ENCODE data around the gene SRP19. TPM values are rescaled to one million over a fixed set of nuclear protein-coding genes. Genes with fewer than 3 reads are reported as not detected.
"Not testable (repeated sequence)": the region's sequence is repeated elsewhere in the genome, so short reads cannot be mapped to it uniquely, and the experiment has no call there.

Gene SRP19
- 90.4 and 208 TPM in 2 replicates for total RNA-seq (2014; rRNA removed; shearing (Covaris generic); ENCODE audit: low replicate concordance)

DNA sequence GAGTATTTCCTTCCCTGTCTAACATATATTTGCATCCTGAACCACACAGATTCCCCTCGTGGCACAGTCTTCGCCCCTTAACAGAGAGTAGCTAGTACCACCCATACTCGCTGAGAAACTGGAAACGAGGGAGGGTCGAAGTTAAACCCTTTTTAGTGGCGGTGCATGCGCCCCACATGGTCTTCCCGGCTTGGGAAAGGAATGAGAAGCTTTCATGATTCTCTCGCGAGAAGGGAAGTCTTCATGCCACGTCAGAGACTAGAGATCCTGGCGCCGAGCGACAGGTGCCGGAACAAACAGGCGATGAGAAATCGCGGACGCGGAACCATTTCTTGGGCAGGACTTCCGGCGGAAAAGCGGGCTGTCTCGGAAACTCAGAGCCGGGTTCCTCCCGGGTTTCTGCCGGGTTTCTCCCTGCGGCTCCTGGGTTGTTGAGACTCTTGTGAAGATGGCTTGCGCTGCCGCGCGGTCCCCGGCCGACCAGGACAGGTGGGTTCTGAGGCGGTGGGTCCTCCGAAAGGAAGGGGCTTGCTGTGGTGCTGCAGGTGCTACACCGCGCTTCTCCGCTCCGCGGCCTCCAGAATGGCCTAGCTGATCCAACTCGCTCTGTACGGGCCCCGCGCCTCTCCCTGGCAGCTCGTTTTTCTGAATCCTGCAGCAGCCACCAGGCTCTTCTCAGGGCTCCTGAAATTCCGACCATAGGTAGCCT is at the start of gene SRP19:
Gene SRP19, plus strand, starts transcription at position 359 of the 709 bp plus-strand sequence. Its CDS starts 90 bp downstream, at position 449.
- H3K4me3 ChIP-seq = peak within 1 kb of the TSS; percentile 88
- H3K27me3 ChIP-seq = peaks cover 3% of the 10 kb centered on the region; the same call in 1 of the 2 replicates
- H3K36me3 ChIP-seq = peaks cover 36% of the 10 kb centered on the region
- H3K9me3 ChIP-seq = no peaks in the 10 kb centered on the region
- DNase-seq = peak; percentile 98

DNA sequence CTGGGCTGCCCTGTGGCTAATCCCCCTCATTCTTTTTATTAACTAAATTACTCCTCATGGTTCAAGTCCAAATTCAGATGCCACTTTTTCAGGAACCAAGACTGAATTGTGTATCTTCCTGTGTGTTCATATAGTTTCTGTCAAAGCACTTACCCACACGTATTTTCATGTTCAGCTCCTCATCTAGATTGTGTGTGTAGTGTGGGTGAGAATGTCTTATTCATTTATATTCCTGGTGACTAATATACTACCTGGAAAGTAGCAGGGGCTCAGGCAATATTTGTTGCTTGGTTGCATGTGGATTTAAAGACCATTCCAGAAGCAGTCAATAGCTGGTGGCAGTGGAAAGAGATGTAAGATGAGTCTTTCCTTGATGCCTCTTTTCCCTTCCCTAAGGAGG is 48.5 kb upstream of the SRP19 start:
- H3K36me3 ChIP-seq = peaks cover 31% of the 10 kb centered on the region
- no peaks in the 10 kb centered on the region for H3K9me3 ChIP-seq
- no peaks in the 10 kb centered on the region for H3K27me3 ChIP-seq
- no peak overlapping the region for H3K4me3 ChIP-seq
- DNase-seq = no peak

DNA sequence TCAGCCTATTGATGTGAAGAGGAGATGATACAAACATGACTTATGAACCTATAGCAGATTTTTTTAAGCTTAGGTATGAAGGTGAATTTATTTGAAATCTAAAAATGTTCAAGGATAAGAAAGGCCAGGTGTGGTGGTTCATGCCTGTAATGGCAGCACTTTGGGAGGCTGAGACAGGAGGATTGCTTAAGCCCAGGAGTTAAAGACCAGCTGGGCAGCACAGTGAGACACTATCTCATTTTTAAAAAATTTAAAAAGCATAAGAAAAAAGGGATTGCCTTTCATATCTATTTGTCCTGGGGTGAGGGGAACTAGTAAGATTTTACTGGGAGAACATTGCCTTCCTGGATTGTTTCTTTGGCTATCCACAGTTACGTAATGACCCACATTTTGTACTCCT is 40.8 kb upstream of the SRP19 start:
- H3K27me3 ChIP-seq = no peaks in the 10 kb centered on the region
- H3K4me3 ChIP-seq = no peak overlapping the region
- H3K36me3 ChIP-seq = peaks cover 52% of the 10 kb centered on the region
- no peaks in the 10 kb centered on the region for H3K9me3 ChIP-seq
- no peak for DNase-seq

DNA sequence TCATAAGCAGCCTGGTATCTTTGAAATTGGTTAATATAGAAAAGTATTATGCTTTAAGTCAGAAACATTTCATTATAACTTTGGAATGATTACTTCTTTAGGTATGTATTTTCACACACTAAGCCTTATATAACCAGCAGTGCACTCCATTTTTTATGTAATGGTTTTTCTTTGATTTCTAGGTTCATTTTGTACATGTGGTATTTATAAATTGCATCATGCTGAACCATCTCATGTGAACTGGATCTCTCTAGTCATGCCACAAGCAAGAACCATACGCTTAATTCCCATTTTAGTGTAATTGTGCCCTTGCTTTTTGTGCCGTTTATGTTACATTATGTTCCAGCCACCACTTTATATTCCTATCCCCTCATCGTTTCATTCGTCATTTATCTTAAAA is 38.6 kb upstream of the SRP19 start:
- H3K9me3 ChIP-seq = no peaks in the 10 kb centered on the region

DNA sequence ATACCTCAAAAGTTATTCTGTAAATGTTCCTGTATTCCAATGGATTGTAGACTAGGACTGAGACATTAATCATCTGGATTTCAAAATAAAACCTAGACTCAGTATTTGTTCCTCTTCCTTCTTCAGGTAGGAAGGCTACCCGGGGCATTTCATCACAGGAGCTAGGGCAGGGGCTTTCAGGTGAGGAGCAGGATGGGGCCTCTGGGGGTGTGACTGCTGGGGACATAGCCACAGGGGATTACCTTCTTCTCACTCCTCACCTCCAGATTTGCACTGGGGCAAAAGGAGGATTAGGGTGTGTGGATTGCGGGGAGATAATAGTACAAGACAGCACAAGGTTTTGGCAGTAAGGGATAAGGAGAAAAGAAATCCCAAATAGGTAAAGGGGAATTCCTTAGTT is 37.9 kb upstream of the SRP19 start:
- peaks cover 56% of the 10 kb centered on the region for H3K36me3 ChIP-seq
- H3K27me3 ChIP-seq = no peaks in the 10 kb centered on the region; the same call in 1 of the 2 replicates
- no peaks in the 10 kb centered on the region for H3K9me3 ChIP-seq
- DNase-seq = no peak
- no peak overlapping the region for H3K4me3 ChIP-seq

More for the DNA sequence above, 38.6 kb upstream of the SRP19 start:
- no peak for DNase-seq
- Histone ChIP-seq H3K36me3 (peaks cover 52% of the 10 kb centered on the region), H3K4me3 (no peak overlapping the region), H3K27me3 (no peaks in the 10 kb centered on the region; the same call in 1 of the 2 replicates)

DNA sequence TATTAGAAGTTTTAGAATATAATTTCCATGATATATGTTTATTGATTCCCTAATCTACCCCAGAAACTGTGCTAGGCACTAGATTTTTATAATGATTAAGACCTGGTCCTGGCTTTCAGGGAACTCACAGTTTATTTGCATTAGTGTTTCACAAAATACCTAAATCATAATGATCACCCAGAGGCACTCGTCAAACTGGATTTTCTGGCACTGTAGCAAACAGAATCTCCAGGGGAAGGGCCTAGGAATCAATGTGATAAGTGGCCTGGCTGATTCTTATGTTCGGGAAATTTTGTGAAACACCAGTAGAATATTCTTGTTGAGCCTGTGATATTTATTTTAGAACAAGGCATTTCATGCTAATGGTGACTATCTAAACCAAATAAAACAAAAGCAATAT is 37.4 kb upstream of the SRP19 start:
- DNase-seq = no peak
- Histone ChIP-seq H3K27me3 (no peaks in the 10 kb centered on the region; the same call in 1 of the 2 replicates), H3K36me3 (peaks cover 58% of the 10 kb centered on the region)

DNA sequence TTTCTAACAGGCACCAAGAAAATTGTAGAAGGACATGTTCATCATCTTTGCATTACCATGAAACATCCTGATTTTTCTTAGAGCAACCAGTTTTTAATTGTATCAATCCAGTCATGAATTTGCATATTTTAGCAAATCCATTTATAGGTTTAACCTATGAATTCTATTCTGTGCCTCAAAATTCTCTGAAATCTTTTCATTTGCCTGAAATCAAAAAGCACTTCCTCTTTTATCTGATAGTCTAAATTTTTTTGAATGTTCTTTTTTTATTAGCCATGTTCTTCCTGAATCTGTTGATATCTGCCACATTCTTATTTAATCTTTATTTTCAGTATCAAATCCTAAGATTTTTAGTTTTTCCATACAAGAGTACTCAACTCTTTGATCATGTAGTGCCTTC is 36.9 kb upstream of the SRP19 start:
- no peak for DNase-seq
- Histone ChIP-seq H3K4me3 (no peak overlapping the region), H3K36me3 (peaks cover 60% of the 10 kb centered on the region), H3K27me3 (no peaks in the 10 kb centered on the region; the same call in 1 of the 2 replicates), H3K9me3 (no peaks in the 10 kb centered on the region)

More for the DNA sequence above, 37.4 kb upstream of the SRP19 start:
- Histone ChIP-seq H3K4me3 (no peak overlapping the region), H3K9me3 (no peaks in the 10 kb centered on the region)

DNA sequence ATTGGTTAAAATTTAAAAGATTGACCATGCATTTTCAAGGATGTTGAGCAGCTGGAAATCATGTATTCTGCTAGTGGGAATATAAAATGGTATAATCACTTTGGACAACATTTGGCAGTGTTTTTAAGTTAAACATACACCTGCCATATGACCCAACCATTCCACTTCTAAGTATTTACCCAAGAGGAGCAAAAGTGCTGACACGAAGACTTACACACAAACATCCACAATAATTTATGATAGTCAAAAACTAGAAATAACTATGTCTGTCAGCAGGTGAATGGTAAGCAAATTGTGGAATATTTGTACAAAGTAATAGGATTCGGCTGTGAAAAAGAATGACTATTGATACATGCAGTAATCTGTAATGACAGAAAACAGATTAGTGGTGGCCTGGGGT is 30.7 kb upstream of the SRP19 start:
- H3K4me3 ChIP-seq = no peak overlapping the region
- H3K36me3 ChIP-seq = peaks cover 40% of the 10 kb centered on the region
- H3K9me3 ChIP-seq = no peaks in the 10 kb centered on the region
- DNase-seq = no peak
- no peaks in the 10 kb centered on the region; the same call in 1 of the 2 replicates for H3K27me3 ChIP-seq

DNA sequence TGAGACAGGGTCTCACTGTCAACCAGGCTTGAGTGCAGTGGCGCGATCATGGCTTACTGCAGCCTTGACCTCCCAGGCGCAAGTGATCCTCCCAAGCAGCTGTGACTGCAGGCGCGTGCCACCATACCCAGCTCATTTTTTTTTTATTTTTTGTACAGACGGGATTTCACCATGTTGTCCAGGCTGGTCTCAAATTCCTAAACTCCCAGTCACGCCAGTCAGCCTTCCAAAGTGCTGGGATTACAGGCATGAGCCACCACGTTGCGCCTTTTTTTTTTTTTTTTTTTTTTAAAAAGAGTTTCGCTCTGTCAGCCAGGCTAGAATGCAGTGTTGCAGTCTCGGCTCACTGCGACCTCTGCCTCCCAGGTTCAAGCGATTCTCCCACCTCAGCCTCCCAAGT is 27.1 kb upstream of the SRP19 start:
- H3K27me3 ChIP-seq = no peaks in the 10 kb centered on the region
- no peak overlapping the region for H3K4me3 ChIP-seq
- DNase-seq = no peak
- H3K36me3 ChIP-seq = peaks cover 39% of the 10 kb centered on the region
- H3K9me3 ChIP-seq = no peaks in the 10 kb centered on the region

DNA sequence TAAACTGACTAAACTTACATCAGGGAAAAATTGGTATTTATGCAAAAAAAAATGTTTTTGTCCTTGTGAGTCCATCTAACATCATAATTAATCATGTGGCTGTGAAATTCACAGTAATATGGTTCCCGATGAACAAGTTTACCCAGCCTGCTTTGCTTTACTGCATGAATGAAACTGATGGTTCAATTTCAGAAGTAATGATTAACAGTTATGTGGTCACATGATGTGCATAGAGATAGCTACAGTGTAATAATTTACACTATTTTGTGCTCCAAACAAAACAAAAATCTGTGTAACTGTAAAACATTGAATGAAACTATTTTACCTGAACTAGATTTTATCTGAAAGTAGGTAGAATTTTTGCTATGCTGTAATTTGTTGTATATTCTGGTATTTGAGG is 16.6 kb upstream of the SRP19 start:
- DNase-seq = no peak
- H3K9me3 ChIP-seq = no peaks in the 10 kb centered on the region
- H3K36me3 ChIP-seq = peaks cover 24% of the 10 kb centered on the region
- H3K27me3 ChIP-seq = no peaks in the 10 kb centered on the region
- H3K4me3 ChIP-seq = no peak overlapping the region

DNA sequence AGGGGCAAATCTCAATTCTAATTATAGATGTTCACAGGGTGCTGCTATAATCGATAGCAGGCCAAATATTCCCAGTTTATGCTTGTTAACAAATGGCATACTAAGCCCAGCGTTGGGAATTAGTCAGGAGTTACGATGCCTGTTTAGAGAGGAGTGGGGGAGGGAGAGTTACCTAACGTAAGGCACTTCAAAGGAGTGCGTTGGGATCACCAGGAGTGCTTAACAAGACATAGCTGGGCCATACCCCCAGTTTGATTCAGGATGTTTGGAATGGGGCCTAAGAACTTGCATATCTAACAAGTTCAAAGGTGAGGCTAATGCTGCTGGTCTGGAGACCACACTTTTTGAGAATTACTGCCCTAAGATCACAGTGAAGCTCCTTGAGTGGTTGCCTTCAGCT is 14.5 kb upstream of the SRP19 start:
- DNase-seq = no peak
- Histone ChIP-seq H3K27me3 (no peaks in the 10 kb centered on the region), H3K4me3 (no peak overlapping the region), H3K9me3 (no peaks in the 10 kb centered on the region), H3K36me3 (peaks cover 8% of the 10 kb centered on the region)

DNA sequence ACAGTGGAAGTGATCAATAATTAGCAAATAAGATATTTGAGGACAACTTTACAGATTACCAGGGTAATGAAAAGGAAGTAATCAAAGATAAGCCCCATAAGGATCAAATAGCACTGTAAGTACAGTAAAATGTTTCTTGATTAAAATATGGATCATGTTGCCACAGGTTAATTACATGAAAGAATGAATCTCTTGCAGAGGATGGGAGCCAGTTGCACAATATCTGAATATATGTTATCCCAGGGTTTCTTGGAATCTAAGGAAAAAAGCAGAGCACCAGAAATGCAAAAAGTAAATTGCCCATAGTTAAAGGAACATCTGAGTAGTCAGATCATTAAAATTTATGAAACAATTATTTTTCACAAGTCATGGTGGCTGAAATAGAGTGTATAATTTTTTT is 13.8 kb upstream of the SRP19 start:
- H3K9me3 ChIP-seq = no peaks in the 10 kb centered on the region
- peaks cover 4% of the 10 kb centered on the region for H3K36me3 ChIP-seq
- DNase-seq = no peak
- H3K27me3 ChIP-seq = no peaks in the 10 kb centered on the region
- no peak overlapping the region for H3K4me3 ChIP-seq

DNA sequence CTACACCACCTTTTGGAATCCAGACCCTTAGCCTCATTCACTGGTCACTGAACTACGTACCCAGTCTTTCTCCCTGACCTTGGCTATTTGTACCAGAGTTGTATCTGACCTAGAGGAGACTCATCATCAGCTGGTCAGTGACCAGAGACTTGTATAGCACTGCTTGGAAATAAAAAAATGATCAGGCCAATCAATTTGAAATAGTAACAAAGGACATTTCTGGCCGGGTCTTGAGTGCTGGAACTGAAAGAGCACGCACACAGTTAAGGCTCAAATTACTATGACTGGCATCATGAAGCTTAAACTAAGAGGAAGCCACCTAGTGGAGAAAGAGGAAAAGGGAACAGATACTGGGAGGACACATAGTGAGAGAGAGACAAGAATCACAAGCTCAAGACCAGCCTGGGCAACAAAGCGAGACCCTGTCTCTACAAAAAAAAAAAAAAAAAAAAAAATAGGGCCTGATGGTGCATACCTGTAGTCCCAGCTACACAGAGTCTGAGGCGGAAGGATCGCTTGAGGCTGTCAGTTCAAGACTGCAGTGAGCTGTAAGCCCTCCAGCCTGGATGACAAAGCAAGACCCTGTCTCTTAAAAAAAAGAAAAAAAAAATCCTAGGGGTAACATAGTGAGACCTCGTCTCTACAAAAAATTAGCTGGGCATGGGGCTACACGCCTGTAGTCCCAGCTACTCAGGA is 12.8 kb upstream of the SRP19 start:
- H3K36me3 ChIP-seq = no peaks in the 10 kb centered on the region; the same call in none of the 2 replicates
- H3K9me3 ChIP-seq = no peaks in the 10 kb centered on the region
- H3K4me3 ChIP-seq = no peak overlapping the region
- peak; percentile 14 for DNase-seq
- H3K27me3 ChIP-seq = no peaks in the 10 kb centered on the region

DNA sequence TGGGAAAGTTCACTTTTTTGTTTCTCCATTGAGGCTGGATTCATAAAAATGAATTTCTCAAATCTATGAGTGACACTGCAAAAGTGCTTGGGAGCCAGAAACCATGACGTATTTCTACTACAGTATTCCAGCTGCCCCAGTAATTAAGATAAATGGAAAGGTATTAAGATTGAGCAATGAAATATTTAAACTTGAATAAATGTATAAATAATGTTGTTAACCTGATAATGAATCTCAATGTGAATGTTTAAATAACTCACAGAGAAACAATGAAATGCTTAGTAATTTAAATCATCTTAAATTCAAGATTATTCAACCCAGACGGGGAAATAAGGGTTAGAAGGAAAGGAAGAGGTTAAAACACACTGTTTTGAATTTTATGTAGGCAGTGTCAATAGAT is 11.2 kb upstream of the SRP19 start:
- H3K27me3 ChIP-seq = peaks cover 2% of the 10 kb centered on the region; the same call in 1 of the 2 replicates
- no peak overlapping the region for H3K4me3 ChIP-seq
- DNase-seq = no peak
- H3K36me3 ChIP-seq = no peaks in the 10 kb centered on the region
- H3K9me3 ChIP-seq = peaks cover 5% of the 10 kb centered on the region; the same call in 1 of the 2 replicates

DNA sequence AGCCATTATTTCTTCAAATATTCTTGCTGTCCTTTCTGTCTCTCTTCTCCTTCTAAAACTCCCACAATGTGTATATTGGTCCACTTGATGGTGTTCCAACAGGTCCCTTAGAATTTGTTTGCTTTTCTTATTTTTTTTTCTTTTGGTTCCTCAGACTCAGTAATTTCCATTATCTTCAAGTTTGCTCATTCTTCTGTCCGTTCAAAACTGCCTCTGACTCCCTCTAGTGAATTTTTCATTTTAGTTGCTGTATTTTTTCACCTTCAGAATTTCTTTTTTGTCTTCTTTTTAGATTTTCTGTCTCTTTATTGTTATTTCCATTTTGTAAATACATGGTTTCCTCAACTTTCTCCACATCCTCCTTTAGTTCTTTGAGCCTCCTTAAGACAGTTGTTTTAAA is 6.4 kb upstream of the SRP19 start:
- Histone ChIP-seq H3K4me3 (no peak overlapping the region), H3K27me3 (peaks cover 6% of the 10 kb centered on the region; the same call in 1 of the 2 replicates), H3K36me3 (no peaks in the 10 kb centered on the region), H3K9me3 (peaks cover 8% of the 10 kb centered on the region; the same call in 1 of the 2 replicates)
- DNase-seq = no peak

DNA sequence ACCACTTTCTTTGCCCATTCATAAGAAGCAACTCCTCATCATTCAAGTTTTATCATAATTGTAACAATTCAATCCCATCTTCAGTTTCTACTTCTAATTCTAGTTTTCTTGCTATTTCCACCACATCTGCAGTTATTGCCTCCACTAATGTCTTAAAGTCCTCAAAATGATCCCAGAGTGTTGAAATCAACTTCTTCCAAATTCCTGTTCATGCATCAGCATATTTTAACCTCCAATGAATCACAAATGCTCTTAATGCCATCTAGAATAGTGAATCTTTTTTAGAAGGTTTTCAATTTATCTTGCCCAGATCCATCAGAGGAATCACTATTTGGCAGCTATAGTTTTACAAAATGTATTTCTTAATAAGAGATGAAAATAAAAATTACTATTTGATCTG is 3.2 kb upstream of the SRP19 start:
- Histone ChIP-seq H3K4me3 (no peak overlapping the region), H3K36me3 (peaks cover 8% of the 10 kb centered on the region), H3K27me3 (peaks cover 6% of the 10 kb centered on the region; the same call in 1 of the 2 replicates), H3K9me3 (peaks cover 8% of the 10 kb centered on the region; the same call in 1 of the 2 replicates)
- no peak for DNase-seq

DNA sequence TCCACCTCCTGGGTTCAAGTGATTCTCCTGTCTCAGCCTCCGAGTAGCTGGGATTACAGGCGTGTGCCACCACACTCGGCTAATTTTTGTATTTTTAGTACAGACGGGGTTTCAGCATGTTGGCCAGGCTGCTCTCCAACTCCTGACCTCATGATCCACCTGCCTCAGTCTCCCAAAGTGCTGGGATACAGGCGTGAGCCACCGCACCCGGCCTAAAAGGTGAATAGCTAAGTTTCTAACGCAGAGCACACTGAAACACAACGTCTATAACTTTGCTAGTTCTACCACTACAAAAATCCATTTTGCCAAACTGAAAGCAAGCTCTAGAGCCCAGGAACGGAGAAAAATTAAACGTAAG is 537 bp upstream of the SRP19 start:
- not testable (repeated sequence) for DNase-seq, H3K9me3 ChIP-seq, H3K27me3 ChIP-seq
- H3K36me3 ChIP-seq = peaks cover 33% of the 10 kb centered on the region
- H3K4me3 ChIP-seq = peak overlapping the region; percentile 88

DNA sequence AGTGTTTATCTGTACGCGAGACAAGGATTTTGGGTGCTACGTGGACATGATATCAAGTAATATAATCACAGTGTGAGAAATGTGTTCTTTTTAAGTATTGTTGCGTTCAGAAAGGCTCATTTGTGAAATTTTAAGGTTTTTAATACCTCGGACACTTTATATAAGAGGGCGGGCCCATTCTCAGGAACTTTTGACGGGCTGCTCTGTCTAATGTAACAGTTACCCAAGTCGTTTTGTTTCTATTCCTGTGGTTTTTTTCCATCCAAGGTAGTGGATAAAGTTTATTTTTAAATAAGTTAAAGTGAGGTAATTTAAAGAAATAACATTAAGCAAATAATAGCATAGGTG is 525 bp downstream of the SRP19 start:
- no peak for DNase-seq
- Histone ChIP-seq H3K4me3 (peak overlapping the region; percentile 88), H3K36me3 (peaks cover 42% of the 10 kb centered on the region), H3K27me3 (0 out of 2 replicates have a peak, but pooled peaks cover 3% of the 10 kb centered on the region), H3K9me3 (no peaks in the 10 kb centered on the region)

Data from MG63 (cell line).